NCI-H82 (cell line): ENCODE measurements around the gene UGT8.
A peak's percentile ranks its signal among the peaks of the same experiment; 100 is the strongest.
"Not testable (repeated sequence)": the region's sequence is repeated elsewhere in the genome, so short reads cannot be mapped to it uniquely, and the experiment has no call there.

Experiments
- DNase-seq: peaks from one replicate; lab custom pipeline; 2025; lab: John Stamatoyannopoulos, UW

UGT8 gene

GRCh38 chr4:114606245-114606644 is 7.6 kb downstream of the UGT8 start:
- DNase-seq, result no peak

GRCh38 chr4:114607056-114607455 is 8.4 kb downstream of the UGT8 start:
- no peak for DNase-seq

- no peak for DNase-seq
Observed at GRCh38 chr4:114613560-114613959, 15.0 kb downstream of the UGT8 start.

GRCh38 chr4:114615435-114615834 is 16.8 kb downstream of the UGT8 start:
- no peak for DNase-seq

- not testable (repeated sequence) for DNase-seq
Observed at GRCh38 chr4:114616036-114616435, 17.4 kb downstream of the UGT8 start.

GRCh38 chr4:114626196-114626595 is 27.6 kb downstream of the UGT8 start:
- DNase-seq, result no peak

- no peak for DNase-seq
Observed at GRCh38 chr4:114636192-114636935, 37.8 kb downstream of the UGT8 start.

- no peak for DNase-seq
Observed at GRCh38 chr4:114642173-114642780, 43.7 kb downstream of the UGT8 start.

- DNase-seq, result no peak
Observed at GRCh38 chr4:114649908-114650307, 51.3 kb downstream of the UGT8 start.

- no peak for DNase-seq
Observed at GRCh38 chr4:114653675-114654074, 55.1 kb downstream of the UGT8 start.

GRCh38 chr4:114654592-114654991 is 56.0 kb downstream of the UGT8 start:
- no peak for DNase-seq

GRCh38 chr4:114658179-114658578 is 59.6 kb downstream of the UGT8 start:
- DNase-seq, result no peak

GRCh38 chr4:114658776-114659175 is 60.2 kb downstream of the UGT8 start:
- DNase-seq, result no peak

- DNase-seq, result peak; percentile 78
Observed at GRCh38 chr4:114659386-114660008, 60.9 kb downstream of the UGT8 start.

GRCh38 chr4:114663083-114663482 is 64.5 kb downstream of the UGT8 start:
- DNase-seq, result no peak

- no peak for DNase-seq
Observed at GRCh38 chr4:114668577-114668976, 70.0 kb downstream of the UGT8 start.

GRCh38 chr4:114670733-114671132 is 72.1 kb downstream of the UGT8 start:
- DNase-seq, result not testable (repeated sequence)

GRCh38 chr4:114673306-114673705 is 74.7 kb downstream of the UGT8 start:
- no peak for DNase-seq

GRCh38 chr4:114674080-114674479 is 75.5 kb downstream of the UGT8 start:
- DNase-seq, result no peak

- DNase-seq, result no peak
Observed at GRCh38 chr4:114677346-114677979, 78.9 kb downstream of the UGT8 start.

GRCh38 chr4:114684462-114684861 is 85.9 kb downstream of the UGT8 start:
- DNase-seq, result peak; percentile 24

GRCh38 chr4:114688059-114688458 is 89.5 kb downstream of the UGT8 start:
- no peak for DNase-seq

- no peak for DNase-seq
Observed at GRCh38 chr4:114690571-114690970, 92.0 kb downstream of the UGT8 start.
